KOPT-K1 (cell line): ENCODE results near the gene GSDMA.
"Not testable (repeated sequence)": the region's sequence is repeated elsewhere in the genome, so short reads cannot be mapped to it uniquely, and the experiment has no call there.

Experiments
- H3K27ac ChIP-seq: fragments of 200-600 bp; sonication (generic); 2 replicates; pipeline ENCODE4 v1.5.1; 2016; ENCODE audit warnings: antibody characterized with exemption, mild to moderate bottlenecking, low read depth, low read length; ENCODE audit not compliant: poor library complexity, severe bottlenecking
- H3K36me3 ChIP-seq: fragments of 200-600 bp; sonication (generic); 2 replicates; pipeline ENCODE4 v1.5.1; 2017; ENCODE audit warnings: antibody characterized with exemption, mild to moderate bottlenecking, low read length, moderate library complexity; ENCODE audit not compliant: insufficient read depth
- H3K9me3 ChIP-seq: fragments of 200-600 bp; sonication (generic); 2 replicates; pipeline ENCODE4 v1.5.1; 2017; ENCODE audit warnings: antibody characterized with exemption, low read length, mild to moderate bottlenecking; ENCODE audit not compliant: insufficient read depth, poor library complexity, severe bottlenecking

Gene GSDMA

GRCh38 chr17:39943702-39944392, 19.0 kb upstream of the GSDMA start:
- Histone ChIP-seq H3K27ac (no peak overlapping the region), H3K9me3 (no peaks in the 10 kb centered on the region), H3K36me3 (no peaks in the 10 kb centered on the region)

DNA sequence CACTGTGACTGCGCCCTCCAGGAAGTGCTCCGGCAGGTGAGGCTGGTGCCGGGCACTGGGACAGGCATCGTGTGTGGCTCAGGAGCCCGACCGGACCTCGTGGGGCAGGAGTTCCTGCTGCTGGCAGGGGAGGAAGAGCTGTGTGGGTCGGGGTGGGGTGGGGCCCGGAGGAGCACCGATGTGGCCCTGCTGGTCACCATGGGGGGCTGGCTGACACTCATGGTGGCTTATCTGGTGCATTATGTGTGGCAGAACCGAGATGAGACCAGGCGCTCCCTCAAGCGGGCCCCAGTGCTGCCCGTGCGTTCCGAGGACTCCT, 18.5 kb upstream of the GSDMA start:
- no peak overlapping the region for H3K27ac ChIP-seq
- H3K9me3 ChIP-seq: no peaks in the 10 kb centered on the region
- no peaks in the 10 kb centered on the region for H3K36me3 ChIP-seq

- H3K9me3 ChIP-seq: no peaks in the 10 kb centered on the region
- H3K27ac ChIP-seq: peak overlapping the region; percentile 39
- no peaks in the 10 kb centered on the region for H3K36me3 ChIP-seq
Observed at GRCh38 chr17:39946551-39947330, 16.1 kb upstream of the GSDMA start.

- H3K27ac ChIP-seq: peak overlapping the region; percentile 39
- H3K9me3 ChIP-seq, H3K36me3 ChIP-seq: not testable (repeated sequence)
Observed at GRCh38 chr17:39948489-39948828, 14.3 kb upstream of the GSDMA start.

DNA sequence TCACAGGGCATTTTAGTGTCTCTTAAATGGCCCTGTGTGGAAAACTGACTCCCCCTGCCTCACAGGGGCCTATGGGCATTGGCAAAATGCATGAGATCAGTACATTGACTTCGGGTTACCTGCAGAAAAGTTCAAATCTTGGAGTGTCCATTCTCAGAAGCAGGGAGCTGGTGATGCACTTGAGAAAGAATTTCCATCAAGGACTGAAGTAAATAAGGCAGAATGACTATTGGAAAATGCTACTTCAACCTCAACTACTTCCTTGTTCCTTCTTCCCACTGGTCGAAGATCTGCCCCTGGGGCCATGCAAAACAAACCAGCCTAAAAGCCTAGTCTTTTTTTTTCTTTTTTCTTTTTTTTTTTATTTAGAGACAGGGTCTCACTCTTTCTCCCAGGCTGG, 13.8 kb upstream of the GSDMA start:
- Histone ChIP-seq H3K36me3 (no peaks in the 10 kb centered on the region), H3K9me3 (no peaks in the 10 kb centered on the region), H3K27ac (peak overlapping the region; percentile 39)

DNA sequence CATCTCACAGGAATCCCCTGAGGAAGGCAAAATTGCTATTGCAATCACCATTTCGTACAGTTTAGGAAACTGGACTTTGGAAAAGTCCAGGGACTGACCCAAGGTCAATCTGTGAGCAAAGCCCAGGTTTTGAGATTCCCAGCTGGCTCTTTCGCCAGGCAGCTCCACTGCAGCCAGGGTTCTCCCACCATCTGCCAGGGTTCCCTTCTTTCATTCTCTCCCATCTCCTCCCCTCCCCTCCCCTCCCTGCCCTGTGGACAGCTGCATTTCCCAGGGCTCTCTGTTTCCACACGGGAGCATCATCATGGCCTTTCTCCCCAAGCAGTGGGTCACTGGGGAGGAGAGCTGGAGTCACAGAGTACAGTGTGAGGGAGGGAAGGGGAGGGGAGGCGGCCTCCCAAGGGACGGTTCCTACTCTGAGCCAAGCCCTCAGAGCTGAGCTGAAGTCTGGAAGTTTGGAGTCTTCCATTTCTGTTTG, 11.9 kb upstream of the GSDMA start:
- Histone ChIP-seq H3K9me3 (no peaks in the 10 kb centered on the region), H3K36me3 (no peaks in the 10 kb centered on the region), H3K27ac (no peak overlapping the region)

DNA sequence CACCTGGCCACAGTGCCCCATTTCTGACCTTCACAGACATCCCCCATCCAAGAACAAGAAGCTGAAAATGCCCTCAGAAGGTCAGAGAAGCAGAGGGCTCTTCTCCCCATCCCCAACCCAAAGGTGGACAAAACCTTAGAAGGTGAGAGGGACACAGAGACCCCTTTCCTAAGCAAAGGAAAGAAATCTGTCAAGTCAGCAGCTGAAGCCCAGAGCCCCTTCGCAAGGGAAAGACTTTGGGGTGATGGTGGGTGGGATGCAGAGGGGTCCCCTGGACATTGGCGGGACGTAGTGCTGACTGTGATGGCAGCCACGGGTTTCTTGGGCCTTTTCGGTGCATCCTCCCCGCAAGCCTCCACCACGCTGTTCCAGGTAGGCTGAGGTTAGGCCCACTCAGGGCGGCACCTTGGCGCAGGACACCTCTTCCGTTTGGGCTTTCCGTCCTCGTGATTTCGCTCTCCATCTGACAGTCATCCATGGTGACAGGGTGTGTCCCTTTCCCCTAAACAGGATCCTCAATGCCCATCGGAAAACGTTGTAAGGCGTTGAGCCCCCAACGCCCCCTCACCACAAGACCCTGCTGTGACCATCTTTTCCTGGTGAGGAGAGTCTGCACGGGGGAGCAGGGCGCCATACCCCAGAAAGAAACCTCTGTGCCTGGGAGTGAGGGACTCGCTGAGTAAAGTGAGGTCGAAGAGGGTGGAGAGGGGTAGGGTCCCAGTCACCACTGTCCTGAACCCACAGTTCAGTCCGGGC, 10.7 kb upstream of the GSDMA start:
- no peaks in the 10 kb centered on the region for H3K36me3 ChIP-seq
- no peaks in the 10 kb centered on the region for H3K9me3 ChIP-seq
- H3K27ac ChIP-seq: no peak overlapping the region

DNA sequence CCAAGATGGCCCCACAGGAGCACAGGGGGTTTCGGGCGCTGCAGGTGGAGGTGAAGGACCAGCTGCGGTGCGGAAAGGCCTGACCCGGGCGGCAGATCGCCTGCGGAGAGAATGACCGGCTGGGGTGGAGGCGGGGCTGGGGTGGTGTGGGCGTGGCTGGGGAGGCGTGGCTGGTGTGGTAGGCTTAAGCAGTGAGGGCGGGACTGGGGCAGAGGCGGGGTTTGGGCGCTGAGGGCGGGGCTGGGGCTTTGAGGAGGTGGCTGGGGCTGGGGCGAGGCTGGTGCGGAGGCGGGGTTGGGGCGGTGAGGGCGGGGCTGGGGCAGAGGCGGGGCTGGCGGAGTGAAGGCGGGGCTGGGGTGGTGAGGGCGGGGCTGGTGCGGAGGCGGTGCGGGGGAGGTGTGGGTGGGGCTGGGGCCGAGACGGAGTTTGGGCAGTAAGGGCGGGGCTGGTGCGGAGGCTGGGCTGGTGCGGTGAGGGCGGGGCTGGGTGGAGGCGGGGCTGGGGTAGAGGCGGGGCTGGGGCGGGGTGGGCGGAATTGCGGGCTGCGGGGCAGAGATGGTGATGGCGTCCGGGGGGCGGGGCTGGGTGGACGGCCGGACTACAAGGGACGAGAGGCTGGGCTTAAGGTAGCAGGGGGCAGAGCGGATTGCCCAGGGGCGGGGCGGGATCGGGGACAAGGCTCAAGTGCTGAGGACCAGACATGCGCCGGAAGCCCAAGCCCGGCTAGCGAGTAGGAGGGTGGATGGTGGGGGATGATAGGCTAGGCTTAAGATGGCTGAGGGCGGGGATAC, 9.9 kb upstream of the GSDMA start:
- Histone ChIP-seq H3K27ac (peak overlapping the region; percentile 57), H3K9me3 (no peaks in the 10 kb centered on the region), H3K36me3 (no peaks in the 10 kb centered on the region)

DNA sequence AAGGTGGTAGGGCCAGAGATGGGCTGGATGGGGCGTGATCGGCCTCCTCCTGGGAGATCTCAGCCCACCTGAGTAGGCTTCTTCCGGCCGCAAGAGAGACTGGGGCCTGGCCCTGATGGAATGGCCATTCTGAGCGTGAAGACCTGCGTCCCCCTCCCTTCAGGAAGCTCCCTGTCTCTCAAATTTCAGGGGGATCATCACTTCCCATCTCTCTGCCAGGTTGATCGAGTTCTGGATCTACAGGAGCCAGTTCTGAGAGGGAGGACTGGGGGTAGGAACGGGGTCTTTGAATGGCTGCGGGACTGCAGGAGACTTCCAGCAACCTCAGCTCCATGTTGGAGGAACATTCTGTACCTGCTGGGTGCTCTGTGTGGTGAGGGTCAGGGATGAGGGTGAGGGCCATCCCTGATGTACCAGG, 9.3 kb upstream of the GSDMA start:
- Histone ChIP-seq H3K9me3 (no peaks in the 10 kb centered on the region), H3K36me3 (no peaks in the 10 kb centered on the region), H3K27ac (peak overlapping the region; percentile 57)

- Histone ChIP-seq H3K9me3 (no peaks in the 10 kb centered on the region), H3K36me3 (no peaks in the 10 kb centered on the region), H3K27ac (no peak overlapping the region)
Observed at GRCh38 chr17:39954876-39955275, 7.9 kb upstream of the GSDMA start.

DNA sequence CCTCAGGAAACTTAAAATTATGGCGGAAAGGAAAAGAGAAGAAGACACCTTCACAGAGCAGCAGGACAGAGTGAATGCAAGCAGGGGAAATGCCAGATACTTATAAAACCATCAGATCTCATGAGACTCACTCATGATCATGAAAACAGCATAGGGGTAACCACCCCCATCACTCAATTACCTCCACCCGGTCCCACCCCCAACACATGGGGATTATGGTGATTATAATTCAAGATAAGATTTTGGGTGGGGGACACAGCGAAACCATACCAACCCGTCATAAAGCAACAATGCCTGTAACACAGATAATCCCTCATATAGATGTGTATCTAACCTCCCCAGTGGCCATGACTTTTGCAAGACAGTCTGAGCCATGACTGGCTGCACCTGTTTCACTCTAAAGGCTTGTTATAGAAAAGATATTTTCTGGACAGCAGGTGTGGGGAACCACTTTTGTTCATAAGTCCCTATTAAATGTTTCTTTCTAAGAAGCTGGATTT, 7.0 kb upstream of the GSDMA start:
- Histone ChIP-seq H3K9me3 (no peaks in the 10 kb centered on the region), H3K36me3 (no peaks in the 10 kb centered on the region), H3K27ac (no peak overlapping the region)

GRCh38 chr17:39960524-39961041, 2.2 kb upstream of the GSDMA start:
- no peak overlapping the region for H3K27ac ChIP-seq
- no peaks in the 10 kb centered on the region for H3K9me3 ChIP-seq
- no peaks in the 10 kb centered on the region for H3K36me3 ChIP-seq

DNA sequence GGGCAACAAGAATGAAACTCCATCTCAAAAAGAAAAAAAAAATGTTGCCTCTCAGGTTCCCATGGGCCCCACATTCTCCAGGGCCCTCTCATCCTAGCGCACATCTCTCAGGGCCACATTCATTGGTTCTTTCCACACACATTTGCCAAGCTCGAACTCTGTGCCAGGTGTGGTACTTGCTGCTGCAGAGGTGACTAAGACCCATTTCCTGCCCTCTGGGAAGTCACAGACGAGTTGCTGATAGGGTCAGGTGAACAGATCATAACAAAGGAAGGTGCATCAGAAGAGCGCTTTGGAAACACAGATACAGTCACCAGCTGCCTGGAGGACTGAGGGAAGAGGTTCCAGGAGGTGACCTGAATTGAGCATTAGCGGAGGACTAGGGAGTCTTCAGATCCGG, 1.0 kb downstream of the GSDMA start:
- Histone ChIP-seq H3K27ac (no peak overlapping the region), H3K36me3 (no peaks in the 10 kb centered on the region), H3K9me3 (no peaks in the 10 kb centered on the region)

DNA sequence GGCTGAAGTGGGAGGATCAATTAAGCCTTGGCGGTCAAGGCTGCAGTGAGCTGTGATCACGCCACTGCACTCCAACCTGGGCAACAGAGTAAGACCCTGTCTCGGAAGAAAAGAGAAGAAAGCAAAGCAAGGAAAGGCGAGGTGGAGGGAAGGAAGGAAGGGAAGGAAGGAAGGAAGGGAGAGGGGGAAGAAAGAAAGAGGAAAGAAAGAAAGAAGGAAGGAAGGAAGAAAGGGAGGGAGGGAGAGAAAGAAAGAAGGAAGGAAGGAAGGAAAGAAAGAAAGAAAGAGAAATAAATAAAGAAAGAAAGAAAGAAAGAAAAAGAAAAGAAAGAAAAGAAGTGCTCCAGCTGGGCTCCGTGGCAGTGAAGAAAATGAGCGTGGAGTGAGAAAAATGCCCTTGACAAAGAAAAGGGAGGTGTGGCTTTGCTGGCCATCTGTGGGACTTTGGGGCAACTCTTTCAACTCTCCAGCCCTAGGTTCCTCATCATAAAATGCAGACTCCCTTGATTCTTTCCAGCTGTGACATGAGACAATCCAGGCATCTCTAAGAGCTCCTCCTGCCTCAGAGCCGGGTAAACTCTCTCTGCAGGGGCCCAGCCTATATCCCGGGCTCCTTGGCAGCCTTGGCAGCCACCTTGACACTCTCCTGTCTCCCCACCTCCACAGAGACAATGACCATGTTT, 2.4 kb downstream of the GSDMA start:
- no peaks in the 10 kb centered on the region for H3K36me3 ChIP-seq
- H3K27ac ChIP-seq: no peak overlapping the region
- no peaks in the 10 kb centered on the region for H3K9me3 ChIP-seq
